Measurements from ENCODE around the gene MCCC1.
A peak's percentile ranks its signal among the peaks of the same experiment; 100 is the strongest.
"Not testable (repeated sequence)": the region's sequence is repeated elsewhere in the genome, so short reads cannot be mapped to it uniquely, and the experiment has no call there.

The MCCC1 gene

DNA sequence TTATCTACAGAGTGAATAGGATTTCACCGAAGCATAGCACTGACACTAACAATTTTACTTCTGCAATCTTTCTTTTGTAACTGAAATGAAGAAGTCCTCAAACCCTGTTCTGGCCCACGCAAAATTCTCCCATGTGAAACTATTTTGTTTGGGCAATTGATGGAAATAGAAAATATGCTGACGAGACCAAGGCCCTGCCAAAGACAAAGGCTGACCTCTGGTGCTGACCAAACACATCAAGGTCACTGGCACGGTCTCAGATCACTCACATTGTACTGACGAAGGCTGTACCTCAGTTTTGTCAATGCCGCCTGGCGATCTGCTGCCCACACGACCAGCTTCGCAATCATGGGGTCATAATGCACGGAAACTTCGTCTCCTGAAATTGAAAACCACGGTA is 60.5 kb downstream of the MCCC1 start:
- DNase-seq, result no peak

DNA sequence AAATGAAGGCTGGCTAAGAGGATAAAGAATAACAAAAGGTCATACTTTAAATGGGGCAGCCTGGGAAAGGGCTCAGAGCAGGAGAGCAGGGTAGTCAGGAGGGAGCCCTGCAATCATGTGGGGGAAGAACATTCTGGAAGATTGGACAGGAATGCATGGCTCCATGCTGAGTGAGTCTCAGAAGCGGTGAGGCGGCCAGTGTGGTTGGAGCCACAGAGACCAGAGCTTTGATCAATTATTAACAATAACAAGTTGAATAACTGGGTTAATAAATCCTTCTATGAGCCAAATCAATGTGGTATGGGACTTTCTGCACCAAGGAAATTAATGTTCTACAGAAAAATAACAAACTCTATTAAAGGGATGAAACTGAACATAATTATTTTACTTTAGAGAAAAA is 61.1 kb downstream of the MCCC1 start:
- DNase-seq, result no peak

DNA sequence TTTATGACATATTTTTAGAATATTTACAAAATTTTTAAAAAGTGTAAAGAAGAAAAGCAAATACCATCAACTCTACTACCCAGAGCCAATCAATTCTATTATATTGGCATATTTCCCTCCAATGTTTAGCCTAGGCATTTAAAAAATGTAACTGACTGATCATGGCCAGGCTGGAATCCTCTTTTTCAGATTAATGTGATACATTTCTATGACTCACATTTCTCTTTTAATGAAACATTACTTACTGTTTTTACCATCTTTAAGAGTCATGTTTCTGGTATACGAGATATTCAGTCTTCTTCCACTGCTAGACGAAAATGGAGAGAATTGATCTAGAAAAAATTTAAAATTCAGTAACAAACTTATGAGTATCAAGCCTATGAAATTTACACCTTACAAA is 65.5 kb downstream of the MCCC1 start:
- DNase-seq, result no peak

DNA sequence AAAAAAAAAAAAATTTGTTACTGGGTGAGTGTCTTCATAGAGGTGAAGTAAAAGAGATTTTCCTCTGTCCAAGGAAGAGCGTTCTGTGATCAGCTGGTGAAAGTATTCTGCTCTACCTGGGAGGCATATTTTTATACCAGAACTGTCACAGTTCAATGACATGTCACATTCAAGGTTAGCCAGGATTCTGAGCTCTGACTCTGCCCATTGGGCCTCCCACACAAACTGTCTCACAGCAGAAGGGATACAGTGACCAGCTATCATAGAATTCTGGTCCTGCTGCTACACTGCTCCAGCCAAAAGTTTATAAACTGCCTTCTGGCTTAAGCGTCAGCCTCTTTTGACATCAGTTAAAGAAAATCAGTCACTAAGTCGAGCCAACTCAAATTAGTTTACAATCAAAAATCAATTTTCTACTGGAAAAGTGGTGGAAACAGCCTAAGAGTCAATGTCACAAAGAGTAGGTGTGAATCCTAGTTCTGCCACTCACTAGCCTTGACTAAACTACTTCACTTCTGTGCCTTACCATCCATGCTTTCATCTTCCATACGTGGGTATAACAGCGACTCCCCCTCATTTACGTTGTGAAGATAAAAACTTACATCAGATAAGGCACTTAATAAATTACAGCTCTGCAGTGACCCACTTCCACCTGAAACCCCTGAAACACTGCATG is 66.3 kb downstream of the MCCC1 start:
- no peak for DNase-seq

DNA sequence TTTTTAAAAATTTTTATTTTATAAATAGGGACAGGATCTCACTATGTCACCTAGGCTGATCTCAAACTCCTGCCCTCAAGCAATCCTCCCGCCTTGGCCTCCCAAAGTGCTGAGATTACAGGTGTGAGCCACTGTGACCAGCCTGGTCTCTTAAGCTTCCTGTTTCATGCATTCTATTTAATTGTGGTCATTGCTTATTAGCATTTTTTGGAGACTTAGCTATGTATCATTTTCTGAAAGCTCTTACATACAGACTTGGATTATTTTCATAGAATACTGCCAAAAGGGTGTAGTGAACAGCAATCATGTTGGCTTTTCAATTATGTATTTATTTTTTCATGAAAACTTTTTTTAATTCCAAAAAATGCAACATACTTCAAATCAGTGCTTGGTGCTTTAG is 67.5 kb downstream of the MCCC1 start:
- no peak for DNase-seq

DNA sequence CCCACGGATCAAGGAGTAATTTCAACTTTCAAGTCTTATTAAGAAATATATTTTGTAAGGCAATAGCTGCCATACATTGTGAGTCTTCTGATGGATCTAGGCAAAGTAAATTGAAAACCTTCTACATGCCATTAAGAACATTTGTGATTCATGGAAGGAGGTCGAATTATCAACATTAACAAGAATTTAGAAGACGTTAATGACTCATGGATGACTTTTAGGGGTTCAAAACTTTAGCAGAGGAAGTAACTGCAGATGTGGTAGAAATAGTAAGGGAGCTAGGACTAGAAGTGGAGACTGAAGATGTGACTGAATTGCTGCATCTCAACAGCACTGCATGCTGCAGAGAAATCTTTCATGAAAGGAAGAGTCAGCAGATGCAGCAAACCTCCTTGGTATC is 70.9 kb downstream of the MCCC1 start:
- no peak for DNase-seq

DNA sequence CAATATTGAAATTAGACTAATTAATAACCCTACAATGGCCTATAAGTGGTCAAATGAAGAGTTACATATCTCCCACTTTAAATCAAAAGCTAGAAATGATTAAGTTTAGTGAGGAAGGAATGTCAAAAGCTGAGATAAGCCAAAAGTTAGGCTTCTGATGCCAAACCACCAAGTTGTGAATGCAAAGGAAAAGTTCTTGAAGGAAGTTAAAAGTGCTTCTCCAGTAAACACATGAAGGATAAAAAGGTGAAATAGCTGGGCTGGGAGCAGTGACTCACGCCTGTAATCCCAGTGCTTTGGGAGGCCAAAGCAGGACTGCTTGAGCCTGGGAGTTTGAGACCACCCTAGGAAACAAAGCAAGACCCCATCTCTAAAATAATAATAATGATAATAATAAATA is 72.0 kb downstream of the MCCC1 start:
- DNase-seq, result no peak

DNA sequence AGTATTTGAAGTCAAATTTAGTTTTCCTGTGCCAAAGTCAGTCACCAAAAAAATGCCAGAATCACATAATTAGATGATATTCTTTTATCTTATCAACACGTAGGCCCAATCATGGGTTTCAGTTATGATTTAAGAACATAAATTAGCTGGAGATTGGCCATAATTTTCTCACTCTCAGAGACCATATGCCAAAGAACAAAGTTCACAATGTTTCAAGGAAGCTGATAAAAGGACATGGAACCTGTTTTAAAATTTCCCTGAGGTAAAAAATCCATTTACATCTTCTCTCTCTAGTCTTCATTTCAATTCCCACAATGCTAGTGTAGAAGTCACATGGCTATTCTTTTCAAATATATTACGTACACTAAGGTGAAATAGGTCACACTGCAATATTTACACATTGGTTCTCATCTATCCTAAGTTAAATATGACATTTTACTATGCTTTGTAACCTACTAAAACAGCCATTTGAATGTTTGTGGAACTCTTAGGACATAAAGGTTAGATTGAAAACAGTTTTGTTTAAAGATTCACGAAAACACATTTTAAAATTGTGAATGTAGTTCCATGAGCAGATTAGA is 76.3 kb downstream of the MCCC1 start:
- DNase-seq, result no peak

DNA sequence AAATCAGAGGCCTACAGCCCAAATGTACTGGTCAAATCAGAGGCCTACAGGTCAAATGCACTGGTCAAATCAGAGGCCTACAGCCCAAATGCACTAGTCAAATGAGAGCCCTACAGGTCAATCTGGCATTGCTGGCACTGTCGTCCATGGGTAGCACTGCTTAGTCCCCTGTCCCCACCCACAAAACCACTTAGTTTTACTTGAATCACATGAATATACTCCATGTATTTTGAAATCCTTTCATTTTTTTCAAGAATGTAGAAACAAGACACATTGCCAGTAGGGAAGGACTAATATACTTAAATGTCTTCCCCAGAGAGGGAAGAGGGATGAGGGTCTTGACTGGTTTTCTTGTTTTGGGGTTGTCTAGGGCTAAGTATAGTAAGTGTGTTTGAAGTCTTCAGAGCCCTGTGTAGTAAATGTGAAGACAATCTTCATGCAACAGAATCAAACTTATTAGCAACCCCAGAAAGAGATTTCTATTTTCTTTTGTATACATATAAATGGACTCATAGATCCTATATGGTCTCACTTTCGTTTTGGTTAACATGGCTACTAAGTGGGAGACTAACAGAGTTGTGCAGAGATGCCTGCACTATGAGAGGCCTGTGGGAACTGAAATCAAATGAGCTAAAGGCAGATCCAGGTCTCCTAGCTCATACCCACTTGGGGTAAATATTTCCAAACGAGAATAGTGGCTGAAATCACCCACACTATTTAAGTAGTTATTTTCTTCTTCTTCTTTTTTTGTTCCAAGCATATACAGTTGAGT is 80.7 kb downstream of the MCCC1 start:
- DNase-seq, result no peak

DNA sequence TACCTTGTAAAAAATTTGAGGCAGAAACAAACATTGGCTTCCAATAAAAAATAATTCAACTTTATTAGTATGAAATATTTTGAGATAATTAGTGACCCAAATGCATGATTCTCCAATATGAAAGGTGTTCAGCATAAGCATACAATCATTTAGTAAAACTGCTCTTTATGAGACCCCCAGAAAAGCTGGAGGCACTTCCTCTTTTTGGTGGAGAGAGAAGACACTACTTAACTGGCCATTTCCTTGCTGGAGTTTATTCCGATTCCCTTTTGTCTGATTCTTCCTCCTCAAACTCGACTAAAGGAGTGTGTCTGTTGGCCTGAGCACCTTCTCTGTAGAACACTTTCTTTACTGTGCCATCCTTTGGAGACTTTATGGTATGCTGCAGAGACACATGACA is 84.1 kb downstream of the MCCC1 start:
- no peak for DNase-seq

DNA sequence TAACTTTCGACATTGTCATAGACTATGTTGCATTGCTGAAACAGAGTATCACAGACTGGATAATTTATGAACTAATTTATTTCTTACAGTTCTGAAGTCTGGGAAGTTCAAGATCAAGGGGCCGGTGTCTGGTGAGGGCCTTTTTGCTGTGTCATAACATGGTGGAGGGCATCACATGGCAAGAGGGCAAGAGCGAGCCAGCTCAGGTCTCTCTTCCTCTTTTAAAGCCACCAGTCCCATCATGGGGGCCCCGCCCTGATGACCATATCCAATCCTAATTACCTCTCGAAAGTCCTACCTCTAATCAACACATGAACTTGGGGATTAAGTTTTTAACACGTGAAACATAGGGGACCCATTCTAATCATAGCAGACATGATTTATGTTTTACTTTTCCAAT is 85.4 kb downstream of the MCCC1 start:
- DNase-seq, result no peak

DNA sequence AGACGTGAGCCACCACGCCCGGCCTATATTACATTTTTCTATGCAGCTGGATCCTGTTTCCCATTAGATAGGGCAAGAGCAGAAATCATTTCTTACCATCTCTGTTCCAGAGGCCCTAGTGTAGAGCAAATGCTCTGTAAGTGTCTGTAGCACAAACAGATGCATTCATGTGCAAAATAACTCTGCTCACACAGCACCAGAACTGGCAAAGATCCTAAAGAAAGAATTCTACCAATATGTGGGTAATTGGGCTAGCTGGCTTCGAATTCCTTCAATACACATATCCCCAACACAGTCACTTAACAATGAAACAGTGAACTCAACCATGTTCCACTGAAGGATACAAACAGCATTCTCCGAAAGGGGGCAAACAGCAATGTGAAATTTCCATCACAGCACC is 86.2 kb downstream of the MCCC1 start:
- no peak for DNase-seq

DNA sequence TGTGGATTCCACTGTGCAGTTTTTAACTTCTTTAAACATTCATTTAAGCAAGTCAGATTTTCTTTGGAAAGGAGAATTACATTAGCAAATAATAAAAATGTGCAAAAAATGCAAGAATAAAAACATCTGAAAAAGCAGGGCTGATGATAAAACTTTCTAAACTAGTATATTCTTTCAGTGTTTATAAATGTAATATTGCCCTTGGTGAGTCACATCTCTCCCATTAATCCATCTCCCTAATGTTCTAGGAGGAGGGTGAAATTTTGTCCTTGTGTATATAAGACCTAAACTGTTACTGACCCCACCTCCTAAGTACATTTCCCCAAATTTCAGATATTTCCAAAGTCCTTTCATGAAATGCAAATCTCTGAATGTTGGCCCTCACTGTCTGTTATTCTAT is 90.5 kb downstream of the MCCC1 start:
- no peak for DNase-seq

DNA sequence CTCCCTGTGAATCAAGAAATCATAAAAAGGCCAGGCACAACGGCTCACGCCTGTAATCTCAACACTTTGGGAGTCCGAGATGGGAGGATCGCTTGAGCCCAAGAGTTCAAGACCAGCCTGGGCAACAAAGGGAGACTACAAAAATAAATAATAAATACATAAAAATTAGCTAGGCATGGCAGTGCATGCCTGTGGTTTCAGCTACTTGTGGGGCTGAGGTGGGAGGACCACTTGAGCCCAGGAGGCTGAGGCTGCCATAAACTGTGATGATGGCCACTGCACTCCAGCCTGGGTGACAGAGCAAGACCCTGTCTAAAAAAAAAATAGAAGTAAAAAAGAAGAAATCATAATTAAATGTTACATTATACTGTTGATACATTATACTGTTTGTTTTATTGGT is 91.0 kb downstream of the MCCC1 start:
- no peak for DNase-seq

DNA sequence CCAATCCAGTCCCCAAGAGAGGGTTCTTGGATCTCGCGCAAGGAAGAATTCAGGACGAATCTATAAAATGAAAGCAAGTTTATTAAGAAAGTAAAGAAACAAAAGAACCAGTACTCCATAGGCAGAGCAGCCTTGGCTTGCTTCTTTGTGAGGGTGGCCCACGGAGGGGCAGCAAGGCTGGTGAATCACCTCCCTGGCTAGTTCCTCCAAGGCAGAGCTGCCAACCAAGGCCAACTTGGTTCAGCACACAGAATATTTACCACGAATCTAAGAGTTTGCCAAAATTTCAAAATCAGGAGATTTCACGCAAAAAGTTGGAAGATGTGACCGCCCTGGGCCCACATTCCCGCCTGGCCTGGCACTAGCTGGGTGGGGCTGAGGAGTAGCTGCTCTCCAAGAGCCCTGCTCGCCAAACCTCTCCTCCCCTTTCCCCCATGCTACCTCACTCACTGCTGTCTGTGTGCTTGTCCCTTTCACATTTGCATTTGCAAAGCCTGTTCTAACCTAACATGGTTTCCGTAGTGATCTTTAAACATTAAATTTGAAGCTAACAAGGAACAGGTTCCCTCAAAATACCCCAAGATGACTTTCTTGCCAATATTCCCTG is 92.8 kb downstream of the MCCC1 start:
- no peak for DNase-seq

DNA sequence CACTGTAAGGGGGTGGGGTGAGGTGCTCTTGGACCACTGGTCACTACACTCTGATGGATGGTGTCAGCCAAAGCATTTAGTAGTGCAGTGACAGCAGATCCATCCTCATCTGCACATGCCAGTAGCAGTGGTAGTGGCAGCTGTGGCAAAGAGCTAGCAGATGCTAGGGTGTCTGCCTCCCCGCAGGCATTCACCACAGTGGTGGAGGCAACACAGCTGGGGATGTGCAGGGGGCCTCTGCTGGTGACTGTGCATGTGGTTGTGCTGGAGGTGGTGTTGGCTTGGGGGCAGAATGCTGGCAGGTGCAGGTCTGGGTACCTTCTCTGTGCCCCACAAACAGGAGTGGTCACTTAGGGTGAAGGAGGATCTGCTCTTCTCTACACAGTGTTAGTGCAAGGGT is 99.5 kb downstream of the MCCC1 start:
- DNase-seq, result no peak

DNA sequence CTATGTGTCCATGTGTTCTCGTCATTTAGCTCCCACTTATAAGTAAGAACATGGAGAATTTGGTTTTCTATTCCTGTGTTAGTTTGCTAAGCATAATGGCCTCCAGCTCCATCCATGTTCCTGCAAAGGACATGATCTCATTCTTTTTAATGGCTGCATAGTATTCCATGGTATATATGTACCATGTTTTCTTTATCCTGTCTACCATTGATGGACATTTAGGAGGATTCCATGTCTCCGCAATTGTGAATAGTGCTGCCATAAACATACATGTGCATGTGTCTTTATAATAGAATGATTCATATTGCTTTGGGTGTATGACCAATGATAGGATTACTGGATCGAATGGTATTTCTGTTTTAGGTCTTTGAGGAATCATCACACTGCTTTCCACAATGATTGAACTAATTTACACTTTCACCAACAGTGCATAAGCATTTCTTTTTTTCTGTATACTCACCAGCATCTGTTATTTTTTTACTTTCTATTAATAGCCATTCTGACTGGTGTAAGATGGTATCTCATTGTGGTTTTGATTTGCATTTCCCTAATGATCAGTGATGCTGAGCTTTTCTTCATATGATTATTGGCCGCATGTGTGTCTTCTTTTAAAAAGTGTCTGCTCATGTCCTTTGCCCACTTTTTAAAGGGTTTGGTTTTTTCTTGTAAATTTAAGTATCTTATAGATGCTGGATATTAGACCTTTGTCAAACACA is 105.7 kb downstream of the MCCC1 start:
- DNase-seq, result not testable (repeated sequence)

DNA sequence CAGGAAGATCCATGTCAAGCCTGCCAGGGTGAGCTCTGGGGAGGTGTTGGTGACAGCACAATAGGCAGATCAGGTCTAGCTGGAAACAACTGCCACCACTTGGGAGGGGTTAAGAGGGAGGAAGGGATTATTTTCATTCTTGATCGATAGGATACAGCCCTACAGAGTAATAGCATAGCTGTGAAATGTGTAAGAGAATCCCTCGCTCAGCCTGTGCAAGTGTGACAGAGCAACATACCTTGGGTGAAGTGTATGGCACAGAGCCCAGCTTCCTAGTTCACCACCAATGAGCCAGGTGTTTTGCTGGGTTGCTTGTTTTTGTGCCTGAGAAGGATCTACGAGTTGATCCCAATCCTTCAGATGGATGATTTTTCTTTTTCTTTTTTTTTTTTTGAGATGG is 109.7 kb downstream of the MCCC1 start:
- DNase-seq, result no peak

DNA sequence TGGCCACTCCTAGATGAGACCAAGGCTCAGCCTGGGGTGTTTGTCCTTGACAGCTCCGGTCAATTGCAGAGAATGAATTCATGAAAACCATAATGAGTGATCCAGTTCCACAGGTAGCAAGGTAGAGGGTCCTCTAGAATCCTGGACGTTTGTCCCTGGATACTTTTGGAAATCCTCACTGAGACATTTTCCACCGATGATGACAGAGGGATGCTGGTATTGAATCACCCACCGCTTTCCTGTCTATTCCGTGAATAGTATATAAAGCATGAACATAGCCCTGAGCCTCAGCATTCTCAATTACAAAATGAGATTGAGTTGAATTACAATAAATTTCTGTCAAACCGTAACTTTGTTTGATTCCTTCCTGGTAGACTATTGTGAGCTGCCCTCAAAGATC is 113.3 kb downstream of the MCCC1 start:
- DNase-seq, result no peak

DNA sequence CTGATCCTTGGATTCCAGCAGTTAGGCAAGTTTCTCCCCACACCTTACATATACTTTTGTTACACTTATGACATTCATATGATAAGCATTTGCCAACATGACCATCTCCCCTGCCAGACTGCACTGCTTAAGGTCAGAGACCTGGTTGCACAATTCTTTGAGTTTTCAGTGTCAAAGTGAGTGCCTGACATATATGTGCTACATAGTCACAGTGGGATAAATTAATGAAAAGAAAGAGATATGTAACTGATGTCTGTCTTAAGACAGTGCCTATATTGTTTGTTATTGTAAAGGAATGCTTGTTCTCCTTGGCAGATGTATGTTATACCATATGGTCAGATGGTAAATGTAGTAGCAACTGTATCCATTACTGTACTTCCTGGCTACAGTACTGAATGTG is 115.4 kb downstream of the MCCC1 start:
- no peak for DNase-seq

DNA sequence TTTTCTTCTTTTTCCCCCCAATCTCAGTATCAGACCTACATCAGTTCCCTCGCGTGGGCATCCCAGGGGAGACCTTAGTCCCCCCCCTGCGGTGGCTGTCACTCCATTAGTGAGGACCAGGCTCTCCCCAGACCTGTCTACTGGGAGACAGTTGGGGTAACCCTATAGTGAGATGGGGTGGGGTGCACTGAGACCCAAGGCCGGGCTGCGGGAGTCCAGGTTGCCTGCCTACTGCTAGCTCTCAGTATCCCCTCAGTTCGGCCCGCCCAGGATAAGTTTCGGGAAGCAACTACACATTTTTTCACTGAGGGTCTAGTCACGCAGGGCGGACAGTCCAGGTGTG is 118.3 kb downstream of the MCCC1 start:
- DNase-seq, result no peak

DNA sequence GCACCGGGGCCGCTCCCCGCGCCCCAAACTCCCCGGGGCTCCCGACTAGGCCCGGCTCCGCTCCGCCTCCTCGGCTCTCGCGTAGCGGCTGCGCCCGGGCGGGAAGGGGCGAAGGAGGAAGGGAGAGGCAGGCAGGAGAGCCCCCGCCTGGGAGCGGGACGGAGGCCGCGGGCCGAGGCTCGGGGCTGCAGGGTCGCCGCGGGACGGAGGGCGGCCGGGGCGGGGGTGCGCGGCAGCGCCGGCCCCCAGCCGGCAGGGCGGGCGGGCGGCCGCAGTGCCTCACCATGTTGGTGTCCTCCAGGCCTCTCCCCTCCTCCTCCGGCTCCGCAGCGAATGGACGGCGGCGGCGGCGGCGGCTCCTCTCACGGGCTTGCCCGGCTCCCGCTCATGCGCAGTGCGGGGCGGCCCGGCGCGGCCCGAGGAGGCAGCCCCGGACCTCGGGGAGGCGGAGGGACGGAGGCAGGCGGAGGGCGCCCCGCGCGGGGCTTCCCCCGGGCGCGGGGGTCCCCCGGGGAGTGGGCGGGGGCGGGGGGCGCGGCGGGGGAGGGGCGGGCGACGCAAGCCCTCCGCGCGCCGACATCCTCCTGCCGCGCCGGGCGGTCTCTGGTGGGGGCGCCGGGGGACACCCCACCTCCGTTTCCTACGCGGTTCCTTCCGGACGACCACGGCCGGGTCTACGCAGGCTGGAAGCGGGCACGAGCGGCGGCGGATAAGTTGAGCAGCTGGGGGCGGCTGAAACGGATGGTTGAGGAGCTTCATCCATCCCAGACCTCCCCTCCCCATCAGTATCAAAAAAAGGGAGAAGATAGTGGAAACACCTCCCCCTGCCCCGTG is 118.9 kb downstream of the MCCC1 start, which contains the start of gene DCUN1D1:
Gene DCUN1D1, minus strand, starts transcription at position 335 of the 834 bp plus-strand sequence. Its CDS starts 49 bp downstream, at position 286.
- peak; percentile 94 for DNase-seq

Measured in activated CD8-positive, alpha-beta memory T cell treated with anti-CD3 and anti-CD28 coated beads for 24 hours (primary cell).